Stimulated activated CD4-positive, alpha-beta T cell treated with anti-CD3 and anti-CD28 coated beads, Interleukin-4, amount 100 ng/mL, for 1 hour (primary cell): Measurements from ENCODE around the gene CEACAM1.
"Not testable (repeated sequence)": the region's sequence is repeated elsewhere in the genome, so short reads cannot be mapped to it uniquely, and the experiment has no call there.

Experiments
- DNase-seq: peaks from one replicate; pipeline ENCODE4 v3.0.0-alpha.2; 2020

The CEACAM1 gene

DNA sequence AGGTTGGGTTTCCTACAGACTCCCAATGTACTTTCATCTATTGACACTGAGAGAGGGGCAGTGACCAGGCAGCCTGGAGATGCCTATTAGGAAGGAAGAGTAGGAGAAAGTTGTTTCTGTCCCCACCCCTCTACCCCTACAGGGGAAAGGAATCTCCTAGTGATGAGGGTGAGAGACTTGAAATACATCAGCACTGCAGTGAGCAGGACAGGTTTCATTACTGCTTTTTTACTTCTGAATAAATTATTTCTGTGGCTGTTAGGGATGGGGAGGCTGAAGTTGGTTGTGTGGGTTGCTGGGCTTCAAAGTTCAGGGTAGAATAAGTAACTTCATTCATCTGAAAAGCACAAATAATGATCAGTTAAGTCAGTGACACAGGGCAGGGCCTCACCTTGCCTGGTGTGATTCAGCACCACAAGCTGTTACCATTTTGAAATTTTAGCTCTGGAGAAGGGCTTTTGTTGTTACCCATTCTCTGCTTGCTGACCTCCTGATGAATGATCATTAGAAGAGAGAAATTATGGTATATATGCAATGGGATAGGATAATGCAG is 19.3 kb downstream of the CEACAM1 start:
- DNase-seq: no peak

DNA sequence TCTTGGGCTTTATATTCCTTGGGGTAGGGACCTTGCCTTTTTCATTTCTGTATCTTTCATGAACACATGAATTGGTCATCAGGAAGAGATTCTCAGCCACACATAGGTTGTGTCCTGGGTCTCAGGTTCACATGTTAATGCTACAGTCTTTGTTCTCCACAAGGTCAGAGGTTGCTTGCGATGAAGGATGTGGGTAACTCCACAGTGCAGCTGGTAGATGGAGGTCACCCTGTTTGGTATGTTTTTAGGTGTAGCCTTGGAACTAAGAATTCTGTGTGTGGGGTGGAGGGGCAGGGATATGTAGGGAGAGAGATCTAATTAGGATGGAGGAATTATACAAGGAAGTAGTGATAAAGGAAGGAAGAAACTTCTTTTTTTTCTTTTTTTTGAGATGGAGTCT is 23.2 kb downstream of the CEACAM1 start:
- DNase-seq: no peak

DNA sequence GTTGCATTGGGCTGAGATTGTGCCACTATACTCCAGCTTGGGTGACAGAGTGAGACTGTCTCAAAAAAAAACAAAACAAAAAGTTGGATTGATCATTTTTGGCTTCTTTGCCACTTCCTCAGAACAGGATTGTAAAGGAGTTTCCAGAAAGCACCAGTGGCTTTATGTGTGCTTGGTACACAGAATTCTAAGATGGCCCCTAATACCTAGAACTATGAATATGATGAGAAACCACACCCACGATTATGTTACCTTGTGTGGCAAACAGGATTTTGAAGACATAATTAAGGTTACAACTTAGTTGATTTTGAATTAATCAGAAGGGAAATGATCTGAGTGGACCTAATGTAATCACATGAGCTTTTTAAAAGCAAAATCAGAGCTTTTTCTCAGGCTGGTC is 26.5 kb downstream of the CEACAM1 start:
- no peak for DNase-seq

DNA sequence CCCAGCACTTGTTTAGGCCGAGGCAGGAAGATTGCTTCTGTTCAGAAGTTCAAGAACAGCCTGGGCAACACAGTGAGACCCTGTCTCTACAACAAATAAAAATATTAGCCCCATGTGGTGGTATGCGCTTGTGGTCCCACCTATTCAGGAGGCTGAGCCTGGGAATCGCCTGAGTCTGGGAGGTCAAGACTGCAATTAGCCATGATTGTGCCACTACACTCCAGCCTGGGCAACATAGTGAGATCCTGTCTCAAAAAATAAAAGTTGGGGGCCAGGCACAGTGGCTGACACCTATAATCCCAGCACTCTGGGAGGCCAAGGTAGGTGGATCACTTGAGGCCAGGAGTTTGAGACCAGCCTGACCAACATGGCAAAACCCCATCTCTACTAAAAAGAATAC is 27.0 kb downstream of the CEACAM1 start:
- not testable (repeated sequence) for DNase-seq

DNA sequence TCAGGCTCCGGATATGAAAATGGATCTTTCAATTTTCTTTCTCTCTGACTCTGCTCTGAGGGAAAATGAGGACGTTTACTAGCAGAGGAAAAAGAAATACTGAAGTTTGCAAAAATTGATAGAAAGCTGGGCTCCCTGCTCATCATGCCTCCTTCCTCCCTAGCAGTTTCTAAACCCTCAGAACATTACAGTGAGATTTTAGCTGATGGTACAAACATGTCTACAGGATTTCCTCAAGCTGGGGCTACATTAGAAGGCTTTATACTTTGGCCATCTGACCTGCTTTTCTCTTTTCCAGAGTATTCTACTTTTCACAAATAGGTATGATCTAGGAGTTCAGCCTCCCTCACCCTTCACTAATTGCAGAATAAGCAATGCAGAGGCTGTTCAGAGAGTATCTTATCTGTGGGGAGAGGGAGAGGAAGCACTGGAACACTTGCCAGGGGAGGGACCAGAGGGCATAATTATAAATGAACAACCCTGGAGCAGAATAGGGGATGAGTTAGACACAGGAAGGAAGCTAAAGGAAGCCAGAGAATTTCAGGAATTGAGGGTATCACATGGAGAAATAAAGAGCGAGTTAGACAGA is 30.0 kb downstream of the CEACAM1 start:
- DNase-seq: no peak

DNA sequence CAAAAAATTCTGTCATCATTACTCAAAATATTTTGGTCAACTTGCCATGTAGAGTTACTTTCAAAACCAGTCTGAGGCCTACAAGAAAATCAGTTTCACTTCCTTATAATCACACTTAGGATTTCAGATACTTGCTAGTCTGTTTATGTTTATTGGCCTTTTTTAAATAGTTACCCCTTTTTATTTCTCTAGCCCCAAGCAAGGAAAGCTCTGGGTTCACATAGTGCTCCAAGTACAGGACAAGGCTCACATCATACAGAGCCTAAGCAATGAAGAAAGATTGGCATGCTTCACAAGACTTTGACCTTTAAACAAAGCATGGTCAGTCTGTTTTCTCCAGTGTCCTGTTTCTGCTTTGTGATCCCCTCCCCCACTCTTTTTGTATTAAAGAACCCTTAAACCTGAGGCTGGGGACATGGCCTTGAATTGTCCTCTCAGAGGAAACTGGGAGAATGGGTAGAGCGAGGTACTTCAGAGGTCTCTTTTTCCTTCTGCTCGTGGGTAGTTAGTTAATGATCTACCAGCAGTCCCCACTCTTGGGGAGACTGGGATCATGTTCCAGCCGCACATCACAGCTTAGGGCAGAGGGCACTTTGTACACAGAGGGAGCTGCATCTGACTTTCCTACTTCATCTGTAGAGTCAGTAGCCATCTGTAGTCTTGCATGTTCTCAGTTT is 30.7 kb downstream of the CEACAM1 start:
- DNase-seq: no peak

DNA sequence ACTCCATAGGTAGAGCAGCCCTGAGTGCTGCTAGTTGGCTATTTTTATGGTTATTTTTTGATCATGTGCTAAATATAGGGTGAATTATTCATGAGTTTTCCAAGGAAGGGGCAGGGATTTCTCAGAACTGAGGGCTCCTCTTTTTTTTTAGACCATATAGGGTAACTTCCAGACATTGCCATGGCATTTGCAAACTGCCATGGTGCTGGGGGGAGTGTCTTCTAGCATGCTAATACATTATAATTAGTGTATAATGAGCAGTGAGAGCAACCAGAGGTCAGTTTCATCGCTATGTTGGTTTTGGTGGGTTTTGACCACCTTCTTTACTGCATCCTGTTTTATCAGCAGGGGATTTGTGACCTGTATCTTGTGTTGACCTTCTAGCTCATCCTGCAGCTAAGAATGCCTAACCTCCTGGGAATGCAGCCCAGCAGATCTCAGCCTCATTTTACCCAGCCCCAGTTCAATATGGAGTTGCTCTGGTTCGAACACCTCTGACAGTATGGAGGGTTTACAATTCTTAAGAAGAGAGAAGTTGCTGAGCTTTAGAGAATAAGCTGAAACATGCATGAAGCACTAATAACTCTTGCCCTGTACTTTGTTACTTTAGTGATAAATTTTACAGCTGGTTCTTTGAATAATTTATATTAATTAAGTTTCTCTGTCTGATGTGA is 31.7 kb downstream of the CEACAM1 start:
- DNase-seq: no peak

DNA sequence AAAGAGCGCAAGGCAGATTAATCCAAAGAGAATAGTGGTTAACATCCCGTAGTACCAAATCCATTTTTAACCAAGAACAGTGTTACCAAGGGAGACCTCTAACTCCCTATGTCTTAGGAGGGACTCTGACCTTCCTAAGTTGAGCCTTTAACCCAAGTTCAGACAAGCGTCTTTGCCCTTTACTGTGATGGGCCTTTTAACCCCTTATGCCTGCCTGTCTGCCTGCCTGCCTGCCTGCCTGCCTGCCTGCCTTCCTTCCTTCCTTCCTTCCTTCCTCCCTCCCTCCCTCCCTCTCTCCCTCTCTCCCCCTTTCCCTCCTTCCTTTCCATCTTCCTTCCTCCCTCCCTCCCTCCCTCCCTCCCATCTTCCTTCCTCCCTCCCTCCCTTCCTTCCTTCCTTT is 32.6 kb downstream of the CEACAM1 start:
- DNase-seq: no peak

DNA sequence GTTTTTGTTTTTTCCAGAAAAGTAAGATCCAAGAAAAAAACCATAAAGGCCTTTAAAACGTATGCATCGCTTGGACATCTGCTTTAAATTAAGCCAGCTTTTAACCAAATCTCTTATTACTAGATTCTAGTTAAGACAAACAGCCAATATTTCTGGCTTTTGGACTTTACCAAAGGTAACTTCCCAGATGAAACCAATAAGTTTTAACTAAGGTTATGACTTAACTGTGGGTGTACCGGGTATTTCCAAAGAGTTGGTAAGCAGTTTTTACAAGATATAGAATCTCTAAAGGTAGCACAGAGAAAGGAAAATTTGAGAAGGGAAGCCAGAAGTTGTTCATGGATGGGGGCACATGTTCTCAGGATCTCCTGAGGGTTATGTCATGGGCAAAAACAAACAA is 34.0 kb downstream of the CEACAM1 start:
- DNase-seq: no peak

DNA sequence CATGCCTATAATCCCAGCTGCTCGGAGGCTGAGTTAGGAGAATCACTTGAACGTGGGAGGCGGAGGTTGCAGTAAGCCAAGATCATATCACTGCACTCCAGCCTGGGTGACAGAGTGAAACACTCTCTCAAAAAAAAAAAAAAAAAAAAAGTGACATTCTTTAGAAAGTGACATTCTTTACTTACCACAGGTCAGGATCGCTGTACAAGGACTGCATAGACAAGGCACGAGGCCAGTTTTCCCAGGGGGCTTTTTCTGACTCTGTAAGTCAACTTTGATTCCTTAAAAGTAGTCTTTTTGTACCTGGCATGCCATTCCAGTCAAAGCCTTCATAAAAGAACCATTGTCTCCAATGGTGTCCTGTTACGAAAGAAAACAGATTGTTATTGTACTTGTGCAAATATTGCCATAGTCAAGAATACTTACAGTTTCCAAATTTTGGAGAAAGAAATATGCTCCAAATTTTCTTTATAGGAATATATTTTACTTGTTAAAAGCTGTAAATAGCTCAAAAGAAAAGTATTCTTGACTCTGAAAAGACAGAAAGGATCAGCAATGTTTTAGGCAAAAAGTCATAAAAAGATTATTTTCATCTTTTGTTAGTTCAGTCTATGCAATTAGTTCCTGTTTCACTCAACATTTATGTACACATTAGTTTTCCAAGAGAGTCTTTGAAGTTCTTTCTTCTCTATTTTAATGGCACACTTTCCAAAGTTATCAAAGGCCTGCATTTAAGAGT is 39.3 kb downstream of the CEACAM1 start:
- DNase-seq: no peak

DNA sequence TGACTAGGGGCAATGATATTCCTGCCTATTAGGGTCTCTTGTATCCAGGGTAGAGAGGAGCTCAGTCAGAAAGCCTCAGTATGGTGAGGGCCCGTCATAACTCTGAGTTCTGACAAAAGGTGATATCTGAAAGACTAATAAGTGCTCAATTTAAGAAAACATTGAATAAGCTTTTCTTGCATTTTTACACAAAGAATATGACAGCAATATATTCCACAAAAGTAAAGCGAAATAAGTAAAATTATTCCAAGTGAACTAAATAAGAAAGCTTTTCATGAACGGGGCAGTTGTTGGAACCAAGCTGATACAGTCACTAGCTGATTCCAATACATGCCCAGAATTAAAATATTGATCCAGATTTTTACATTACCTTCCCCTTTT is 40.5 kb downstream of the CEACAM1 start:
- DNase-seq: no peak

DNA sequence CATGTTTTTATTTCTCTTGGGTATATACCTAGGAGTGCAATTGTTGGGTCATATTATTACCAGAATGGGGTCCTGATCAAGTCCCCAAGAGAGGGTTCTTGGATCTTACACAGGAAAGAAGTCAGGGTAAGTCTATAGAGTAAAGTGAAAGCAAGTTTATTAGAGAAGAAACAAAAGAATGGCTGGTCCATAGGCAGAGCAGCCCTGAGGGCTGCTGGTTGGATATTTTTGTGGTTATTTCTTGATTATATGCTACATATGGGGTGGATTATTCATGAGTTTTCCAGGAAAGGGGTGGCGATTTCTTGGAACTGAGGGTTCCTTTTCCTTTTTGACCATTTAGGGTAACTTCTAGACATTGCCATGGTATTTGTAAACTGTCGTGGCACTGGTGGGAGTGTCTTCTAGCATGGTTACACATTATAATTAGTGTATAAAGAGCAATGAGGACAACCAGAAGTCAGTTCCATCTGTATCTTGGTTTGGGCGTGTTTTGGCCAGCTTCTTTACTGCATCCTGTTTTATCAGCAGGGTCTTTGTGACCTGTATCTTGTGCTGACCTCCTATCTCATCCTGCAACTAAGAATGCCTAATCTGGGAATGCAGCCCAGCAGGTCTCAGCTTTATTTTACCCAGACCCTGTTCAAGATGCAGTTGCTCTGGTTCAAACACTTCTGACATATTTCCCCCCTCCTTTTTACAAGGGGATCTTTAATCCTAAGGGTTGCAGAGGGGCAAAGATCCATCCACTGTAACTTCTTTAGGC is 41.1 kb downstream of the CEACAM1 start:
- no peak for DNase-seq

DNA sequence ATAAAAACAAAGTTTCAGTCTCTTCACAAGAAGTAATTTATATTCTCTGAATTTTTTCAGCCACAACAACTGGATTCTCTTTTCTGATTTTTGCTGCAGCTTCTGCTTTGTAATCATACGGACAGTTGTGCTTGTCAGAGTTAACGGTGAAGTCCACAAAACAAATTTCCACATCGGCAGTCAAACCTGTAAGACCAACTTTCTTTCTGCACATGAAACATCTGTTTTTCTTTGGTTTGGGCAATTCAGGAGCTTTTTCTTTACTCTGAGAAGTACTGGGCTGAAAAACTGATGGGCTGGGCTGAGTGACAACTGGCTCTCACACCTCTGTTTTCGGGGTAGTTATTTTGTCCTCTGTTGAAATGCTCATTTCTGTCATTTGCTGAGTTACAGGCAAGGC is 43.2 kb downstream of the CEACAM1 start:
- DNase-seq: not testable (repeated sequence)

DNA sequence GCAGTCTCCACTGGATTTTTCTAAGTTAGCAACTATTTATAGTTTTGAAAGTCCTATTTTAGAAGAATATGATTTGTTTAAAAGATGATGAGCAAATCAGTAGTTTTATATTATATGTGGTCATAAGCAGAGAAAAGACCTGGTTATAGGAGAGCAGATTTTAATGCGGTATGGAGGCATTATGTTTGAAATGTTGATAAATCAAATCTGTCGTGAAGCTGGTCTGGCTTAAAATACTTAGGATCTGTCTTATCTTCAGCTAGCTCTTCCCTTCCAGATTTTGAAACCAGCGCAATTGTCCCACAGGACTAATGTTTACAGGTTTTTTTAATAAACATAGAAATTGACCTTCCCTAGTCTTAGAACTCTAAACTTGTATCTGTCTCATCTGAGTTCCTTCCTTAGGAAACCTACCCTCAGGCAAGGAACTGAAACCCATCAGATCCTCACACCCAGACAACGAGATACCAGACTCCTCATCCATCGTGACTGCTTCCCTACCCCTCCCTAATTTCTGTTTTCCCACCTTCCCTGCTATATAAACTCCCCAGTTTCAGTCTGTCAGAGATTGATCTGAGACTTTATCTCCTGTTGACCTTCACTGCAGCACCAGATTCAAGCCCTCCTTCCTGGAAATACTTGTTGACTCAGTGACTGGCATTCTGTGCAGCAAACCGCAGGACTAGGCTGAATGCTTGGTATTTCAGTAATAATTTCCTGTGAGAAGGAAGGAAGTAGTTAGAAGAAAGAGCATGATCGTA is 47.8 kb downstream of the CEACAM1 start:
- DNase-seq: no peak

DNA sequence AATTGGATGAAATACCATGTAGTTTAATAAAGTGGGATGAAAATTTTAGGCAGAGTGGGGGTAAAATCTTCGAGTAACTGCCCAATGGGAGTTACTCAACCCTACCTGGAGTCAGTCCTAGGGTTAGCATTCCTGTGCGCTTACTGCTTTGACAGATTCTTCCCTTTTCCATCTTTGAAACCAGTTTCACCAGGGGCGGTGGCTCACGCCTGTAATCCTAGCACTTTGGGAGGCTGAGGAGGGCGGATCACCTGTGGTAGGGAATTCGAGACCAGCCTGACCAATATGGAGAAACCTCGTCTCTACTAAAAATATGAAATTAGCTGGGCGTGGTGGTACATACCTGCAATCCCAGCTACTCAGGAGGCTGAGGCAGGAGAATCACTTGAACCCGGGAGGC is 48.5 kb downstream of the CEACAM1 start:
- DNase-seq: no peak

DNA sequence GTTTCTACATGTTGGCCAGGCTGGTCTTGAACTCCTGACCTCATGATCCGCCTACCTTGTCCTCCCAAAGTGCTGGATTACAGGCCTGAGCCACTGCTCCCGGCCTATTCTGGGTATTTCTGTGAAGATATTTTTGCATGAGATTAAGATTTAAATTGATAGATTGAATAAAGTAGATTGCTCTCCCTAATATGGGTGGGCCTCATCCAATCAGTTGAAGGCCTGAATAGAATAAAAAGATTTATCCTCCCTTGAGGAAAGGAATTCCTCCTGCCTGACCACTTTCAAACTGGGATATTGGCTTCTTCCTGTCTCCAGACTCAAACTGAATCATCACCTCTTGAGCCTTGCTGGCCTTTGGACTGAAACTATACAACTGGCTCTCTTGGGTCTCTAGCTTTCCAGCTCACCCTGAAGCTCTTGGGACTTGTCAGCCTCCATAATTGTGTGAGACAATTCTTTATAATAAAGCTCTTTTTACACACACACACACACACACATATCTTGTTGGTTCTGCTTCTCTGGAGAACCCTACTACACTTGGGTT is 49.4 kb downstream of the CEACAM1 start:
- no peak for DNase-seq

DNA sequence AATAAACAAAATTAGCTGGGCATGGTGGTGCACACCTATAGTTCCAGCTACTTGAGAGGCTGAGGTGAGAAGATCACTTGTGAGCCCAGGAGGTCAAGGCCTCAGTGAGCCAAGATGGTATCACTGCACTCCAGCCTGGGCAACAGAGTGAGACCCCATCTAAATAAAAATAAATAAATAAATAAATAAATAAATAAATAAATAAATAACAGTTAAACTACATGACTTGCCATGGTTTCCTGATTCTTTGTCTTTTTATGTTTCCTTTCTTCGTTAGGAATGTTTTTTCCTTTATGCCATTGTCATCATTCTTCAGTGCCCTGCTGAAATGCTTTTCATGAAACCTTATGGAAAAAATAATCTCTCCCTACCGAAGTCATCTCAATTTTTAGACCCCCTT is 50.3 kb downstream of the CEACAM1 start:
- DNase-seq: no peak

DNA sequence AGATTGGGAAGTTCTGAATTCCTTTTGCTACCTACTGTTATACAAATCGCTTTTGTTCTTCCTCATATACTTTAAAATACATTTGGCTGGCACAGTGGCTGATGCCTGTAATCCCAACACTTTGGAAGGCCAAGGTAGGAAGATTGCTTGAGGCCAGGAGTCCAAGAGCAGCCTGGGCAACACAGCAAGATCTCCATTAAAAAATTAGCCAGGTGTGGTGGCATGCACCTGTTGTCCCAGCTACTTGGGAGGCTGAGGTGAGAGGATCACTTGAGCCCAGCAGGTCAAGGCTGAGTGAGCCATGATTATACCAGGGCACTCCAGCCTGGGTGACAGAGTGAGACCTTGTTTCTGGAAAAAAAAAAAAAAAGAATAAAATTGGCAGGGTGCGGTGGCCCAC is 51.2 kb downstream of the CEACAM1 start:
- no peak for DNase-seq

DNA sequence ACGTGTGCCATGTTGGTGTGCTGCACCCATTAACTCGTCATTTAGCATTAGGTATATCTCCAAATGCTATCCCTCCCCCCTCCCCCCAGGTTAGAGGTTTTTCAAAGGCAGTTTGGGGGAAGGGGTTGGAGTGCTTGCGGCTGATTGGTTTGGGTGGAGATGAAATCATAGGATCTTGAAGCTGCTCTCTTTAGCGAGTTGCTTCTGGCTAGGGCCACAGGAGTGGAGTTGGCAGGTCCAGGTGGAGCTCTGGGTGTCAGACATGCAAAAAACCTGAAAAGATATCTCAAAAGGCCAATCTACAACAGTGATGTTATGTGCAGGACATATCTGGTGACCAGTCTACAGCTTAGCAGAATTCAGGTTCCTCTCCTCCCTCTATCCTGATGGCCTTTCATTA is 52.9 kb downstream of the CEACAM1 start:
- DNase-seq: no peak

DNA sequence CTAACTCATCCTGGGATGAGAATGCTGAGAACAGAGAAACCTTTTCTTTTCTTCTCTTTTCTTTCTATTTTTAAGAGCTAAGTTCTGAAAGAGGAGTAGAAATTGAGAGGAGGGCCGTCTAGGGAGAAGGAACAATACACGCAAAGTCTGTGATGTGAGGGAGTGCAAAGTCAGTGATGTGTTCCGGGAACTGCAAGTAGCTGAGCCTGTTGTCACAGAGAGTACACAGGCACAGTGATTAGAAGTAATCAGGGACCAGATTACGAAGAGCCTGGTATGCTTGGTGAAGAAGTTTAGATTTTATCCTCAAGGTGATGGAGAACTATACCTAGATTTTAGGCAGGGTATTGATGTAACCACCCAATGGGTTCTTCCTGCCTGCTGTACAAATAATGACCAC is 53.5 kb downstream of the CEACAM1 start:
- no peak for DNase-seq

DNA sequence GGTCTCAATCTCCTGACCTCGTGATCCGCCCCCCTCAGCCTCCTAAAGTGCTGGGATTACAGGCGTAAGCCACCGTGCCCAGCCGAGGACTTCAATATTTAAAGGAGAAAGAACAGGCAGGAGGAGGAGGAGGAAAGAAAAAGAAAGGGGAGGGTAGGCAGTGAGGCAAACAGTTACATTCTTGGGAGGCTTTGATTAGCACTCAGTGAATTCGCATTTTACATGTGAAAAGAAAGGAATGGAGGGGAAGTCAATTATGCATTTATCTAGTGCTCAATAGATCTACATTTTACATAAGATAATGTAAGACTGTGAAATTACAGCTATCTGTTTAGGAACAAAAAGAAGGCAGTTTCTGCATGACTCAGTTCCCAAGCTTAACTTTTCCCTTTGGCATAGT is 54.6 kb downstream of the CEACAM1 start:
- no peak for DNase-seq
